HG03460 (cell line): Measurements from ENCODE around the gene ARHGAP22.

Experiments used
- ATAC-seq: cut with Tn5 transposase; IDR thresholded peaks from one replicate; pipeline ENCODE4 v1.9.1; 2021; ENCODE audit not compliant: unreplicated experiment

Gene ARHGAP22

GRCh38 chr10:48633381-48634197 is 28.7 kb upstream of the ARHGAP22 start:
- ATAC-seq = peak; percentile 34

- no peak for ATAC-seq
Measured at GRCh38 chr10:48632166-48632565, 27.3 kb upstream of the ARHGAP22 start.

- ATAC-seq = no peak
Measured at GRCh38 chr10:48627984-48628609, 23.2 kb upstream of the ARHGAP22 start.

- no peak for ATAC-seq
Measured at GRCh38 chr10:48626986-48627731, 22.3 kb upstream of the ARHGAP22 start.

GRCh38 chr10:48626447-48626846 is 21.6 kb upstream of the ARHGAP22 start:
- ATAC-seq = no peak

GRCh38 chr10:48625826-48626134 is 20.9 kb upstream of the ARHGAP22 start:
- ATAC-seq = no peak

- ATAC-seq = no peak
Measured at GRCh38 chr10:48623607-48624132, 18.8 kb upstream of the ARHGAP22 start.

- no peak for ATAC-seq
Measured at GRCh38 chr10:48623009-48623408, 18.1 kb upstream of the ARHGAP22 start.

GRCh38 chr10:48620719-48621118 is 15.8 kb upstream of the ARHGAP22 start:
- no peak for ATAC-seq

- ATAC-seq = no peak
Measured at GRCh38 chr10:48616436-48616835, 11.6 kb upstream of the ARHGAP22 start.

GRCh38 chr10:48614481-48615390 is 9.9 kb upstream of the ARHGAP22 start:
- no peak for ATAC-seq

- no peak for ATAC-seq
Measured at GRCh38 chr10:48613016-48613415, 8.1 kb upstream of the ARHGAP22 start.

- ATAC-seq = no peak
Measured at GRCh38 chr10:48612236-48612943, 7.5 kb upstream of the ARHGAP22 start.

GRCh38 chr10:48611133-48611532 is 6.3 kb upstream of the ARHGAP22 start:
- no peak for ATAC-seq

- no peak for ATAC-seq
Measured at GRCh38 chr10:48610585-48611093, 5.8 kb upstream of the ARHGAP22 start.

GRCh38 chr10:48609899-48610584 is 5.2 kb upstream of the ARHGAP22 start:
- ATAC-seq = no peak

- no peak for ATAC-seq
Measured at GRCh38 chr10:48609441-48609840, 4.6 kb upstream of the ARHGAP22 start.

- ATAC-seq = no peak
Measured at GRCh38 chr10:48608976-48609375, 4.1 kb upstream of the ARHGAP22 start.

GRCh38 chr10:48608279-48608681 is 3.4 kb upstream of the ARHGAP22 start:
- ATAC-seq = peak; percentile 63
